AG04450 (cell line): ENCODE measurements around the gene AK5. TPM values are rescaled to one million over a fixed set of nuclear protein-coding genes. Genes with fewer than 3 reads are reported as not detected.
A peak's percentile ranks its signal among the peaks of the same experiment; 100 is the strongest.
"Not testable (repeated sequence)": the region's sequence is repeated elsewhere in the genome, so short reads cannot be mapped to it uniquely, and the experiment has no call there.

Experiments used
- CTCF ChIA-PET: fragments of 300-600, 350-600 bp; formaldehyde crosslinking; extraction: SDS; loops from one replicate; lab custom pipeline; 2022; ENCODE audit warnings: antibody characterized with exemption, inconsistent platforms; lab: Charles Lee
- POLR2A ChIA-PET: fragments of 350-600 bp; formaldehyde crosslinking; extraction: SDS; loops from one replicate; lab custom pipeline; 2021; ENCODE audit warnings: antibody characterized with exemption, inconsistent platforms; lab: Yijun Ruan, JAX
- DNase-seq: peaks from one replicate; pipeline ENCODE4 v3.0.0-alpha.2; 2011; ENCODE audit warnings: low read depth, low spot score
- H3K27ac ChIP-seq: one replicate; pipeline ENCODE4 v1.5.1; 2012; ENCODE audit warnings: low read depth, low read length, control low read depth
- H3K27me3 ChIP-seq: one replicate; pipeline ENCODE4 v1.6.0; 2012; ENCODE audit warnings: low read length; ENCODE audit not compliant: control insufficient read depth, insufficient read depth
- H3K4me3 ChIP-seq: 2 replicates; pipeline ENCODE4 v1.5.1; 2011; ENCODE audit warnings: mild to moderate bottlenecking, low read depth, low read length, control low read depth
- H3K9me3 ChIP-seq: 2 replicates; pipeline ENCODE4 v1.5.1; 2012; ENCODE audit warnings: low read length; ENCODE audit not compliant: control insufficient read depth, insufficient read depth
- polyA plus RNA-seq: library from polyadenylated mRNA; depleted of rRNA; stranded (reverse); fragments of >200 nt; gene quantifications from 2 replicates; pipeline ENCODE4 v1.2.3, GENCODE V29; 2011
- TF ChIP-seq, protein P1 (sequence below): IDR thresholded peaks from 2 replicates; pipeline ENCODE4 v1.5.1; 2011; ENCODE audit warnings: low read depth, low read length, control low read depth, inconsistent platforms

AK5 gene
- polyA plus RNA-seq, 1 experiment: 45.1 TPM

GRCh38 chr1:77504986-77505385 is 223.2 kb downstream of the AK5 start:
- no peak overlapping the region for H3K4me3 ChIP-seq
- no peaks in the 10 kb centered on the region for H3K27me3 ChIP-seq
- no peaks in the 10 kb centered on the region for H3K9me3 ChIP-seq
- DNase-seq: no peak
- ChIA-PET POLR2A (no interaction called here), CTCF (interaction anchor here (0.5 to 1.0 kb wide), 2 partner anchors 14 to 15 kb away, joined by 3 read pairs; no protein-coding TSS in a partner anchor)
- H3K27ac ChIP-seq: no peak overlapping the region
- TF ChIP-seq, protein P1, sequence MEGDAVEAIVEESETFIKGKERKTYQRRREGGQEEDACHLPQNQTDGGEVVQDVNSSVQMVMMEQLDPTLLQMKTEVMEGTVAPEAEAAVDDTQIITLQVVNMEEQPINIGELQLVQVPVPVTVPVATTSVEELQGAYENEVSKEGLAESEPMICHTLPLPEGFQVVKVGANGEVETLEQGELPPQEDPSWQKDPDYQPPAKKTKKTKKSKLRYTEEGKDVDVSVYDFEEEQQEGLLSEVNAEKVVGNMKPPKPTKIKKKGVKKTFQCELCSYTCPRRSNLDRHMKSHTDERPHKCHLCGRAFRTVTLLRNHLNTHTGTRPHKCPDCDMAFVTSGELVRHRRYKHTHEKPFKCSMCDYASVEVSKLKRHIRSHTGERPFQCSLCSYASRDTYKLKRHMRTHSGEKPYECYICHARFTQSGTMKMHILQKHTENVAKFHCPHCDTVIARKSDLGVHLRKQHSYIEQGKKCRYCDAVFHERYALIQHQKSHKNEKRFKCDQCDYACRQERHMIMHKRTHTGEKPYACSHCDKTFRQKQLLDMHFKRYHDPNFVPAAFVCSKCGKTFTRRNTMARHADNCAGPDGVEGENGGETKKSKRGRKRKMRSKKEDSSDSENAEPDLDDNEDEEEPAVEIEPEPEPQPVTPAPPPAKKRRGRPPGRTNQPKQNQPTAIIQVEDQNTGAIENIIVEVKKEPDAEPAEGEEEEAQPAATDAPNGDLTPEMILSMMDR: no peak

DNA sequence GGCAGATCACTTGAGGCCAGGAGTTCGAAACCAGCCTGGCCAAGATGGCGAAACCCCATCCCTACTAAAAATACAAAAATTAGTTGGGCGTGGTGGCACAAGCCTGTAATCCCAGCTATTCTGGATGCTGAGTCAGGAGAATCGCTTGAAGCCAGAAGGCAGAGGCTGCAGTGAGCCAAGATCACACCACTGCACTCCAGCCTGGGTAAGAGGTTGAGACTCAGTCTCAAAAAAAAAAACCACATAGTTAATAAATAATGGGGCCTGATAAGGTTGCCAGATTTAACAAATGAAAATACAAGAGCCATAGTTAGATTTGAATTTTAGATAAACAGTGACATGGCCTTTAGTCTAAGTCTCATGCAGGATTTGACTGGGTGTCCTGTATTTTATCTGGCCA is 225.0 kb downstream of the AK5 start:
- ChIA-PET POLR2A (no interaction called here), CTCF (no interaction called here)
- no peak overlapping the region for H3K27ac ChIP-seq
- H3K9me3 ChIP-seq: no peaks in the 10 kb centered on the region
- H3K27me3 ChIP-seq: no peaks in the 10 kb centered on the region
- no peak for DNase-seq
- TF ChIP-seq, protein P1: no peak
- no peak overlapping the region for H3K4me3 ChIP-seq

GRCh38 chr1:77509051-77509492 is 227.3 kb downstream of the AK5 start:
- Histone ChIP-seq H3K4me3 (no peak overlapping the region), H3K27me3 (no peaks in the 10 kb centered on the region), H3K9me3 (no peaks in the 10 kb centered on the region), H3K27ac (no peak overlapping the region)
- POLR2A ChIA-PET: no interaction called here
- DNase-seq: no peak
- CTCF ChIA-PET: interaction anchor here (1.8 kb wide), 1 partner anchor 24 kb away, joined by 10 read pairs; no protein-coding TSS in a partner anchor
- TF ChIP-seq, protein P1: no peak

- Histone ChIP-seq H3K4me3 (no peak overlapping the region), H3K27me3 (no peaks in the 10 kb centered on the region), H3K9me3 (no peaks in the 10 kb centered on the region), H3K27ac (no peak overlapping the region)
- TF ChIP-seq, protein P1: no peak
- POLR2A ChIA-PET: interaction anchor here (0.5 kb wide), 1 partner anchor 30 kb away, joined by 4 read pairs; no protein-coding TSS in a partner anchor
- no peak for DNase-seq
- CTCF ChIA-PET: interaction anchor here (1.8 kb wide), 1 partner anchor 23 kb away, joined by 10 read pairs; no protein-coding TSS in a partner anchor
Observed at GRCh38 chr1:77509898-77510297, 228.1 kb downstream of the AK5 start.

GRCh38 chr1:77511440-77511840 is 229.6 kb downstream of the AK5 start:
- DNase-seq: peak; percentile 68
- ChIA-PET CTCF (interaction anchor here (0.7 to 1.5 kb wide), 3 partner anchors 22 to 172 kb away, joined by 3 to 6 read pairs (median 3); no protein-coding TSS in a partner anchor), POLR2A (interaction anchor here (0.5 to 1.2 kb wide), 3 partner anchors 28 to 170 kb away, joined by 3 to 6 read pairs (median 5); no protein-coding TSS in a partner anchor)
- H3K27me3 ChIP-seq: no peaks in the 10 kb centered on the region
- no peak overlapping the region for H3K4me3 ChIP-seq
- no peaks in the 10 kb centered on the region for H3K9me3 ChIP-seq
- H3K27ac ChIP-seq: peak overlapping the region; percentile 95
- TF ChIP-seq, protein P1: no peak

DNA sequence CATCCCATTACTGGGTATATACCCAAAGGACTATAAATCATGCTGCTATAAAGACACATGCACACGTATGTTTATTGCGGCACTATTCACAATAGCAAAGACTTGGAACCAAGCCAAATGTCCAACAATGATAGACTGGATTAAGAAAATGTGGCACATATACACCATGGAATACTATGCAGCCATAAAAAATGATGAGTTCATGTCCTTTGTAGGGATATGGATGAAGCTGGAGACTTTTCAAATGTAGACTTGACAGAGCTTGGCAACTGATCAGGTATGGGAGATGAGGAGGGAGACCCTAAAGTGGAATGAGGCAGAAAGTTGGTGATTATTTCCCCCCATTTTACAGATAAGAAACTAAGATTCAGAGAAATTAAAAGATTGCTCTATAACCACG is 230.8 kb downstream of the AK5 start:
- CTCF ChIA-PET, H3K27me3 ChIP-seq, POLR2A ChIA-PET, H3K9me3 ChIP-seq, H3K4me3 ChIP-seq, DNase-seq, H3K27ac ChIP-seq: not testable (repeated sequence)
